Fibroblast of villous mesenchyme (primary cell): ENCODE results near the gene COL7A1. TPM values are rescaled to one million over a fixed set of nuclear protein-coding genes. Genes with fewer than 3 reads are reported as not detected.

Source experiments
- DNase-seq: peaks from one replicate; pipeline ENCODE4 v3.0.0-alpha.2; 2010; ENCODE audit warnings: low read depth
- H3K4me3 ChIP-seq: 2 replicates; pipeline ENCODE4 v1.5.1; 2011; ENCODE audit warnings: low read depth, mild to moderate bottlenecking, low read length
- total RNA-seq: library from RNA; depleted of rRNA; stranded (reverse); fragments of >200 nt; gene quantifications from 2 replicates; pipeline ENCODE4 v1.2.3, GENCODE V29; 2012
- TF ChIP-seq, protein P1 (sequence below): IDR thresholded peaks from 2 replicates; pipeline ENCODE4 v1.5.1; 2012; ENCODE audit warnings: low read depth, mild to moderate bottlenecking, low read length; ENCODE audit not compliant: insufficient read depth

Gene COL7A1
- total RNA-seq, 1 donor, result 79.0 TPM

DNA sequence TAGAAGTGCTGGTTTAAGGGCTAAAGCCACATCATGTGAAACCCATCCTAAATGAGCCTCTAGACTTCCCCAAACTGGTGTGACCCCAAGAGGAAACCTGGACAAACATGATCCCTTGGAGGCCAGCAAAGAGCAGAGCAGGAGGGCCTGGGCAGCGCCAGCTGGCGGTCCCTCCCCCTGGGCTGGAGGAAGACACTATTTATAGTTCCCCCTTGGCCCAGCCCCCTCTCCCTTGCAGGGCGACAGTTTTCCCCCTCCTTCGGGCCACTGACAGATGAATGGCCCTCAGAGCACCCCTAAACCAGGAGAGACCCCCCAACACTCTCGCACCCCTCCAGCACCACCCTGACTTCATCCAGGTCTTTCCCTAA is 34.5 kb downstream of the COL7A1 start:
- TF ChIP-seq, protein P1, sequence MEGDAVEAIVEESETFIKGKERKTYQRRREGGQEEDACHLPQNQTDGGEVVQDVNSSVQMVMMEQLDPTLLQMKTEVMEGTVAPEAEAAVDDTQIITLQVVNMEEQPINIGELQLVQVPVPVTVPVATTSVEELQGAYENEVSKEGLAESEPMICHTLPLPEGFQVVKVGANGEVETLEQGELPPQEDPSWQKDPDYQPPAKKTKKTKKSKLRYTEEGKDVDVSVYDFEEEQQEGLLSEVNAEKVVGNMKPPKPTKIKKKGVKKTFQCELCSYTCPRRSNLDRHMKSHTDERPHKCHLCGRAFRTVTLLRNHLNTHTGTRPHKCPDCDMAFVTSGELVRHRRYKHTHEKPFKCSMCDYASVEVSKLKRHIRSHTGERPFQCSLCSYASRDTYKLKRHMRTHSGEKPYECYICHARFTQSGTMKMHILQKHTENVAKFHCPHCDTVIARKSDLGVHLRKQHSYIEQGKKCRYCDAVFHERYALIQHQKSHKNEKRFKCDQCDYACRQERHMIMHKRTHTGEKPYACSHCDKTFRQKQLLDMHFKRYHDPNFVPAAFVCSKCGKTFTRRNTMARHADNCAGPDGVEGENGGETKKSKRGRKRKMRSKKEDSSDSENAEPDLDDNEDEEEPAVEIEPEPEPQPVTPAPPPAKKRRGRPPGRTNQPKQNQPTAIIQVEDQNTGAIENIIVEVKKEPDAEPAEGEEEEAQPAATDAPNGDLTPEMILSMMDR, result no peak
- no peak for DNase-seq
- peak overlapping the region; percentile 30 for H3K4me3 ChIP-seq

DNA sequence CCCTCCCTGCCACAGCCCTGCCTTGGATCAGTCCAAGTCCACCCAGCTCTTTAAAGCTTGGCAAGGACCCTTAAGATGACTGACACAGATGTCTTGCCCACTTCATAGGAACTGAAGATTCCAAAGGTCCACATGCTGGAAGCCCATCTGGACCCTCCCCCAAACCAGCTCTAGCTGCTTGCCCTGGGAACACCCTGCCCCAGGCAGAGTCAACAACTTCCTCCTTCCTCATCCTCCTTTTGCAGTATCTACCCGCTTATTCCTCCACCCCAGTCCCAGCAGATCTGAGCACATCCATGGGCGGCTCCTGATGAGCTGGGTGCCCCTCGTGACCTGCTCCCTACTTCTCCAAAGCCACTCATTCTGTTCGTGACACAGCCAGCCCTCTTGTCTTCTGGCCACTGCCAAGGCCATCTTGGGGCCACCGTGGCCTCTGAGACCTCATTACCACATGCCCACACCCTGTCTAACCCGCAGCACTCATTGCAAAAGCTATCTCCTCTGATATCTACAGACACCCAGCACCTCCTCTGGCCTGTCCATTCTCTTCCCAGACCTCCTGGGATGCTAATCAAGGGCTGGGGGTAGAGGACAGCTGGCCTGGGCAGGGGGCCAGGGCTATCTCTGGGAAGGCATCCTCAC is 36.5 kb downstream of the COL7A1 start:
- TF ChIP-seq, protein P1, result no peak
- no peak for DNase-seq
- H3K4me3 ChIP-seq, result no peak overlapping the region

DNA sequence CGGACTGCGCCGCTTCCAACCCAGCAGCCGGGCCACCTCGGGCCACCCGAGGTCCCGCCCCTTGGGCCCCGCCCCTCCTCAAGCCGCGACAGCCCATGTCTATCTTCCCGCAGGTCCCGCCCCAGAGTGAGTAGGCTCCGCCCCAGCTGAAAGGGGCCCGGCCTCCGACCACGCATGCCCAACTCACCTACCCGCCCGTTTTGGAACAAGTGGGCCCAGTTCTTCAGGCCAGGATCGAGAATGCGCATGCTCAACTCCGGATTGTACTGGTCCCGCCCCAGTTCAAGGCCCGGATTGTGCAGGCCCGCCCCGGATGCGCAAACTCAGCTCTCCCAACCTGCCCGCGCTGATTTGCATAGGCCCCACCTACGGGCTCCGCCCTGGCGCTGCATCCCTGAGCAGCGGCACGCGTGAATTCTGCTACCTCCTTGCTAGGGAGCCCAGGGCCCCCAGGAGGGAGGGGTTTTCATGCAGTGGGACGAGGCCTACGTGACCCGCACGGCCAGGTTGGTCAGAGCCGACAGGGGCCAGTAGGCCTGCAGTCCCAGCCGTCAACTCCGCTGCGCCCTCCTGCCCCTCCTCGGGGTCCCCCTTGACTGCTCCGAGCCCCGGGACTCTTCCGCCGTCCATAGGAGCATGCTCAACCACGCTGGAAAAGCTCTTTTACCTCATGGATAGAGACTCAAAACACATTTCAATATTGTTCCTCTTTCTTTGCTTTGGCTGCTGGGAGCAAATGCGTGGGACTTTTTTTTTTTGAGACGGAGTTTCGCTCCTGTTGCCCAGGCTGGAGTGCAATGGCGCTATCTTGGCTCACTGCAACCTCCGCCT is 38.1 kb downstream of the COL7A1 start, which contains the start of gene PFKFB4:
TSS of gene PFKFB4 (minus strand) at position 8 of the 831 bp plus-strand sequence. CDS start 26 bp downstream, outside the sequence.
- DNase-seq, result peak; percentile 99
- peak within 1 kb of the TSS; percentile 75 for H3K4me3 ChIP-seq
- TF ChIP-seq, protein P1, result peak; percentile 10

DNA sequence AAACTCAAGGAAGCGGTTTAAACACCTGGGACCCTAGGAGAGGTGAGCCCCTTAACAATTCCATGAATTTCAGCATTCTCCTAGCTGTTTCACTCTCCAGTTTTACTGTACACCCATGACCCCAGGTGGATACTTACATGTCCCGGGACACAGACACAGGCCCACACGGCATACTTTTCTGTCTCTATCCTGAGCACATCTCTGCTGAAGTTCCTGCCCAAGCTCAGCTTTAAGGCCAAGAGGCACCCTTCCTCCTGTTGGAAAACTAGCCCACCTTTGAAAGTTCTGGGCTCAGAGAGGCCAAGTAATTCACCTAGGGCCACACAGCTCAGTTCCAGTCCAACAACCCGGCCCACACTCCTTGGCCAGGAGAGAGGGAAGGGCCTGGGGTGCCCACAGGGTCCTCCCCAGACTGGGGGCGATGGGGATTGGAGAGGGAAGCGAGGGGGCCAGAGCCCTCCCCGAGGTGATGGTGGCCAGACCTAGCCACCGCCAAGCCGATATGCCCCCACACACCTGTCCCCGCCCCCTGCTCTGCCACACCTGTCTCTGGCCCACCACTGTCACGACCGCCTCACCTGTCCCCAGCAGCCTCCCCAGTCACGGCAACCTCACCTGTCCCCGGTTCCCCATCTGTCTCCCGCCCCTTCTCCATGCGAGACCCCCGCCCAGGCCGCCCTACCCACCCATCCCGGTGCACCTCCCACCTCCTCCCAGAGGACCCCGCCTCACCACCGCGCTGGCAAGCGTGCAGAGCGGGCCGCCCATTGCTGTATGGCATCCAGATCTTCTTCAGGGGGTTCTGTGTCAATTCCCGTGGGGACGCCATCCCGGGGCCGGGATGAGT is 39.0 kb downstream of the COL7A1 start:
- H3K4me3 ChIP-seq, result peak overlapping the region; percentile 75
- no peak for DNase-seq
- TF ChIP-seq, protein P1, result no peak

DNA sequence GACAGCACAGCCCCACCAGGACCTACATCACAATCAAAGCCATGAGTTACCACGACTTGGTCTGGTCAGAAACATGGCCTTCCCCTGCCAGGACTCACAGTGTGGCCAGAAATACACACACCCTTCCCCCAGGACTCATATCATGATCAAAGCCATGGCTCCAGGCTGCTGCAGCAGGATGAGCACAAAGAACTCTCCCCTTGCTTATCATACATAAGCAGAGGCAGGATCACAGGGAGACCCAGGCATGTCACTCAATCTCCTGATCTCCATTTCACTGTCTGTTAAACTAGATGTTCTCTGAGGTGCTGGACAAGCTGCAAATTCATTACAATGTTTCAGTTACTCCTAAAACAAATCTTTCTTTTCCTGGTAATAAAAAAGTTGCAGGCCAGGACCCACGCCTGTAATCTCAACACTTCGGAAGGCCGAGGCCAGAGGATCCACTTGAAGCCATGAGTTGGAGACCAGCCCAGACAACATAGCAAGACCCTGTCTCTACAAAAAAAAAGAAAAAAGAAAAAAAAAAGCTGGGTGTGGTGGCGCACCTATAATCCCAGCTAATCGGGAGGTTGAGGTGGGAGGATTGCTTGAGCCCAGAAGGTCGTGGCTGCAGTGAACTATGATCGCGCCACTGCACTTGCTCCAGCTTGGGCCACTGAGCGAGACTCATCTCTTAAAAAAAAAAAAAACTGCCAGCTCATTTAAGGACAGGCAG is 39.7 kb downstream of the COL7A1 start:
- no peak for DNase-seq
- H3K4me3 ChIP-seq, result no peak overlapping the region
- TF ChIP-seq, protein P1, result no peak
